Type B pancreatic cell (in vitro differentiated cells): ENCODE measurements around the gene SAE1. TPM values are rescaled to one million over a fixed set of nuclear protein-coding genes. Genes with fewer than 3 reads are reported as not detected.

Experiments used
- DNase-seq: peaks from one replicate; pipeline ENCODE4 v3.0.0; 2021; ENCODE audit warnings: mixed read lengths; ENCODE audit not compliant: unreplicated experiment; ENCODE audit errors: extremely low spot score
- H3K27ac Mint-ChIP-seq: 2 replicates; pipeline ENCODE4 v1.8.0; 2021; ENCODE audit warnings: mild to moderate bottlenecking, mixed read lengths
- H3K27me3 Mint-ChIP-seq: 2 replicates; pipeline ENCODE4 v1.8.0; 2021; ENCODE audit warnings: mixed read lengths
- H3K36me3 Mint-ChIP-seq: 2 replicates; pipeline ENCODE4 v1.8.0; 2021; ENCODE audit warnings: mixed read lengths
- H3K4me1 Mint-ChIP-seq: one replicate; pipeline ENCODE4 v1.8.0; 2021; ENCODE audit warnings: mixed read lengths; ENCODE audit not compliant: unreplicated experiment
- H3K4me3 Mint-ChIP-seq: 2 replicates; pipeline ENCODE4 v1.8.0; 2021; ENCODE audit warnings: mild to moderate bottlenecking, mixed read lengths
- H3K9me3 Mint-ChIP-seq: 2 replicates; pipeline ENCODE4 v1.8.0; 2021; ENCODE audit warnings: mixed read lengths
- total RNA-seq: library from RNA; stranded (reverse); gene quantifications from 2 replicates; pipeline ENCODE4 v1.2.1, GENCODE V29; 2021; ENCODE audit warnings: low replicate concordance
- TF ChIP-seq, protein P1 (sequence below): fragments of 200-600 bp; sonication (generic); conservative IDR thresholded peaks from 2 replicates; pipeline ENCODE4 v1.5.0; 2021; ENCODE audit warnings: antibody characterized with exemption, mild to moderate bottlenecking

Gene SAE1
- total RNA-seq, 1 donor from 2014 or later: 155 TPM

DNA sequence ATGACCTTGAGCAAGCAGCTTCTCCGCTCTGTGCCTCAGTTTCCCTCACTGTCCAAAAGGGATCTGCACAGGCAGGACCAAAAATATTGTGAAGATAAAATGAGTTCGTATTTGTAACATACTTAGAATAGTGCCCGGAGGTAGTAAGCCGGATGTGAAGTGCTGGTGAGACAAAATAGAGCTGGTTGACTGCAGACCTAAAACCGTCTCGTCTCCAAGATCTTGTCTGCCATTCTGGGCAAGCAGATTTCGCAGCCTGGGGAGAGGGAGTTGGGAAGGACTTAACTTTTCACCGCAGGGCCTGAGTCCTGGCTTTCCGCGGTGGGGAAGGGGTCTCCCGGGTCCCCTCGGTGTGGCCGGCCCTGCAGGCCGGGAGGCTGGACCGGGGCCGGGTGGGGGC lies 108.5 kb downstream of the SAE1 start:
- TF ChIP-seq, protein P1, sequence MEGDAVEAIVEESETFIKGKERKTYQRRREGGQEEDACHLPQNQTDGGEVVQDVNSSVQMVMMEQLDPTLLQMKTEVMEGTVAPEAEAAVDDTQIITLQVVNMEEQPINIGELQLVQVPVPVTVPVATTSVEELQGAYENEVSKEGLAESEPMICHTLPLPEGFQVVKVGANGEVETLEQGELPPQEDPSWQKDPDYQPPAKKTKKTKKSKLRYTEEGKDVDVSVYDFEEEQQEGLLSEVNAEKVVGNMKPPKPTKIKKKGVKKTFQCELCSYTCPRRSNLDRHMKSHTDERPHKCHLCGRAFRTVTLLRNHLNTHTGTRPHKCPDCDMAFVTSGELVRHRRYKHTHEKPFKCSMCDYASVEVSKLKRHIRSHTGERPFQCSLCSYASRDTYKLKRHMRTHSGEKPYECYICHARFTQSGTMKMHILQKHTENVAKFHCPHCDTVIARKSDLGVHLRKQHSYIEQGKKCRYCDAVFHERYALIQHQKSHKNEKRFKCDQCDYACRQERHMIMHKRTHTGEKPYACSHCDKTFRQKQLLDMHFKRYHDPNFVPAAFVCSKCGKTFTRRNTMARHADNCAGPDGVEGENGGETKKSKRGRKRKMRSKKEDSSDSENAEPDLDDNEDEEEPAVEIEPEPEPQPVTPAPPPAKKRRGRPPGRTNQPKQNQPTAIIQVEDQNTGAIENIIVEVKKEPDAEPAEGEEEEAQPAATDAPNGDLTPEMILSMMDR: no peak

GRCh38 chr19:47239610-47240296 lies 109.1 kb downstream of the SAE1 start:
- peak overlapping the region; percentile 58 for H3K4me3 Mint-ChIP-seq
- peak overlapping the region; percentile 9 for H3K27ac Mint-ChIP-seq
- no peaks in the 10 kb centered on the region for H3K36me3 Mint-ChIP-seq
- no peaks in the 10 kb centered on the region for H3K9me3 Mint-ChIP-seq
- DNase-seq: no peak
- H3K4me1 Mint-ChIP-seq: peaks cover 4% of the 10 kb centered on the region
- TF ChIP-seq, protein P1: no peak
- peaks cover 22% of the 10 kb centered on the region for H3K27me3 Mint-ChIP-seq

More for the DNA sequence above, 108.5 kb downstream of the SAE1 start:
- Mint-ChIP-seq H3K9me3 (no peaks in the 10 kb centered on the region), H3K4me3 (peak overlapping the region; percentile 79), H3K27ac (peak overlapping the region; percentile 36), H3K4me1 (peaks cover 4% of the 10 kb centered on the region), H3K36me3 (no peaks in the 10 kb centered on the region), H3K27me3 (peaks cover 22% of the 10 kb centered on the region)
- no peak for DNase-seq

- peaks cover 22% of the 10 kb centered on the region for H3K27me3 Mint-ChIP-seq
- peaks cover 4% of the 10 kb centered on the region for H3K4me1 Mint-ChIP-seq
- no peak overlapping the region for H3K27ac Mint-ChIP-seq
- no peaks in the 10 kb centered on the region for H3K36me3 Mint-ChIP-seq
- H3K9me3 Mint-ChIP-seq: no peaks in the 10 kb centered on the region
- no peak for DNase-seq
- H3K4me3 Mint-ChIP-seq: peak overlapping the region; percentile 58
- TF ChIP-seq, protein P1: no peak
Observed at GRCh38 chr19:47240556-47240955, 109.9 kb downstream of the SAE1 start.

DNA sequence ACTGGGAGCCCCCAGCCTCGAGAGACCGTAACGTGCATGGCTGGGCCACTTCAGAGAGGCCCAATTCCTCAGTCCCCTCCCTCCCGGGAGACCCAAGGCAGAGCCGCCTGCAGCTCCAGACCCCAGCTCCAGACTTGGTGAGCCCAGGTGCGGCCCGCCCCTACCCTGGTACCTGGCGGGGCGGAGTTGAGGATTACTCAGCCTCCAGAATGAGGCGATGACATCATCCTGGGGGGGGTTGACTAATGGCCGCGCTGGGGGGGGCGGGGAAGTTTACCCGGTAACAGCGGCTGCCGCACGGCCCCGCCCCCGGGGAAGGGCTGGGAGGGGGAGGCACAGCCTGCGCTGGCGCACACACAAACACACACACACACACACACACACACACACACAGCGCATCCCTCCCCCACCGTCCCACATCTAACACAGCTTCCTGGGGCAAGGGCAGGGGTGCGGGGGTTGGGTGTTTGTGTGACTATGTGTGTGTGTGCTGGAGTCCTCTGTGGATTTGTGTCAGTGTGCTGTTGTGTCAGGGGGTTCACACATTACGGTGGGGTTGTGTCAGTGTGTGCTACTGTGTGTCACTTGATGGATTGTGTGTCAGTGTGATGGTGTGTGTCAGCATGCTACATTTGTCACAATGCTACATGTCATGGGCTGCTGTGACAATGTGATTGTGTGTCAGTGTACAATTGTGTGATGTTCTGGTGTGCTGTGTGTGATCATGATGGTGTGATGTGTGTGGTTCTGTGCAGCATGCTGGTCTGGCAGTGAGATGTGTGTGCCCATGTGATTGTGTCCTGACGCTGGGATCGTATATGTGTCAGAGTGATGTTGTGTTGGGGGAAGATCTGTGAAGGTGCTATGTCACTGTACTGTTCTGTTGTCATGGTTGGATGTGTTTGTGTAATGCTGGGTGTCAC lies 110.6 kb downstream of the SAE1 start:
- Mint-ChIP-seq H3K4me1 (peaks cover 4% of the 10 kb centered on the region), H3K27me3 (peaks cover 19% of the 10 kb centered on the region), H3K36me3 (no peaks in the 10 kb centered on the region), H3K27ac (no peak overlapping the region), H3K4me3 (no peak overlapping the region), H3K9me3 (no peaks in the 10 kb centered on the region)
- no peak for DNase-seq
- TF ChIP-seq, protein P1: no peak

DNA sequence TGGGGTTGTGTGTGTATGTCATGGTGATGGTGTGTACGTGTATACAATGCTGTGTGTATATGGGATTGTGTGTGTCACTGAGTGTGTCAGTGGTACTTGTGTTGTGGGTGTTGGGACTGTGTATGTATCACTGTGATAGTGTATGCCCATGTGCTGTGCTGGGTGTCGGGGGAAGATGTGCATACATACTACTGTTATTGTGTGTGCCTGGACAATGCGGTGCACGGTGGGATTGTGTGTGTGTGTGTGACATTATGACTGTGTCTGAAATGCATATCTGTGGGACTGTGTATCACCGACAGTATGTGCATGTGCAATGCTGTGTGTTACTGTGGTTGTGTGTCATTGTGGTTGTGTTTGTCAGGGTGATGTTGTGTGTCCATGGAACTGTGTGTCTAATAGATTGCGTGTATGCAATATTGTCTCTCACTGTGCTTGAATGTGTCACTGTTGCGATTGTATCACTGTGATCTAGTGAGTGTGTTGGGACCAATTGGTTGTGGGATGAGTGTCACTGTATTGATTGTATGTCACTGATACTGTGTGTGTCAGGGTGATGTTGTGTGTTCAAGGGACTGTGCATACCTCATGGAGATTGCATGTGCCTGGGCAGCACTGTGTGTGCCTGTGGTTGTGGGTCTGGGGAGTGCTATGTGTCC lies 111.4 kb downstream of the SAE1 start:
- H3K4me1 Mint-ChIP-seq: peaks cover 4% of the 10 kb centered on the region

More for the DNA sequence above, 111.4 kb downstream of the SAE1 start:
- Mint-ChIP-seq H3K27me3 (peaks cover 19% of the 10 kb centered on the region), H3K9me3 (no peaks in the 10 kb centered on the region), H3K36me3 (no peaks in the 10 kb centered on the region), H3K4me3 (no peak overlapping the region), H3K27ac (no peak overlapping the region)
- DNase-seq: no peak
- TF ChIP-seq, protein P1: no peak
